ENCODE data around the gene MAZ.
"Not testable (repeated sequence)": the region's sequence is repeated elsewhere in the genome, so short reads cannot be mapped to it uniquely, and the experiment has no call there.

The MAZ gene

GRCh38 chr16:29825145-29826044 is 19.1 kb downstream of the MAZ start:
- no peak for DNase-seq (ENCODE audit: low read depth)

- DNase-seq (ENCODE audit: low read depth), result no peak
Measured at GRCh38 chr16:29826342-29826695, 20.0 kb downstream of the MAZ start.

- no peak for DNase-seq (ENCODE audit: low read depth)
Measured at GRCh38 chr16:29830774-29831173, 24.4 kb downstream of the MAZ start.

DNA sequence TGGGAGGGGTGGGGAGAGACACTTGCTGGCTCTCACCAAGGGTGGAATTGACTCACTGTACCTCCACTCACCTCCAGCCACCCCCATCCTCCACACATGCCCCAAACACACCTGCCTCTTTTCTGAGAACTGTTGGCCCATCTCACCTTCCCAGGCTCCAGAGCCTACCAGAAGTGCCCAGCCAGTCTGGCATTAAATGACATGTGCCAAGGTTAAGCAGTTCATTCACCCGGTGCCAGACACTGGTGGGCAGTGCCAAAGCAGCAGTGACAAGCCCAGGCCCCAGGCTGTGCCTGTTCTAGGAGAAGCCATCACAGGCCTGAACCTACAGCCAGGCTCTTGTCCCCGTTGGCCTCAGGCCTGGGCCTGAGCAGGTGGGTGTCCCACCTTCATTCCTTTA is 25.2 kb downstream of the MAZ start:
- DNase-seq (ENCODE audit: low read depth), result no peak

DNA sequence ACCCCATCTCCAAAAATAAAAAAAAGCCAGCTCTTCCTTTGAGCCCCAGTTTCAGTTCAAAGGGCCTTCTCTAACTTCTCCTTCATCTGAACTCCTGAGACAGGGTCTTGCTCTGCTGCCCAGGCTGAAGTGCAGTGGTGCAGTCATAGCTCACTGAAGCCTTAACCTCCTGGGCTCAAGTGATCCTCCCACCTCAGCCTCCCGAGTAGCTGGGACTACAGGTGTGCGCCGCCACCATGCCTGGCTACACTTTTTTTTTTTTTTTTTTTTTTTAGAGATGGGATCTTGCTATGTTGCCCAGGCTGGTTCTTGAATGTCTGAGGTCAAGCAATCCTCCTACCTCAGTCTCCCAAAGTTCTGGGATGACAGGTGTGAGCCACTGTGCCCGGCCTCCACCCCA is 26.9 kb downstream of the MAZ start:
- DNase-seq (ENCODE audit: low read depth), result not testable (repeated sequence)

GRCh38 chr16:29834079-29834478 is 27.8 kb downstream of the MAZ start:
- DNase-seq (ENCODE audit: low read depth), result no peak

DNA sequence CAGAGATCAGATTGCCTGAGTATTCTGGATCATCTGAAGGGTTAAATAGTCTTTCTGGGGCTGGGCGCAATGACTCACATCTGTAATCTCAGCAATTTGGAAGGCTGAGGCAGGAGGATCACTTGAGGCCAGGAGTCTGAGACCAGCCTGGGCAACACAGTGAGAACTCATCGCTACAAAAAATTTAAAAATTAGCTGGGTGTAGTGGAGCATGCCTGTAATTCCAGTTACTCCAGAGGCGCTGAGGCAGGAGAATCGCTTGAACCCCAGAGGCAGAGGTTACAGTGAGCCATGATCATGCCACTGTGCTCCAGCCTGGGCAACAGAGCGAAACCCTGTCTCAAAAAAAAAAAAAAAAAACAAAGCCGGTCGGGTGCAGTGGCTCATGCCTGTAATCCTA is 29.6 kb downstream of the MAZ start:
- no peak for DNase-seq (ENCODE audit: low read depth)

DNA sequence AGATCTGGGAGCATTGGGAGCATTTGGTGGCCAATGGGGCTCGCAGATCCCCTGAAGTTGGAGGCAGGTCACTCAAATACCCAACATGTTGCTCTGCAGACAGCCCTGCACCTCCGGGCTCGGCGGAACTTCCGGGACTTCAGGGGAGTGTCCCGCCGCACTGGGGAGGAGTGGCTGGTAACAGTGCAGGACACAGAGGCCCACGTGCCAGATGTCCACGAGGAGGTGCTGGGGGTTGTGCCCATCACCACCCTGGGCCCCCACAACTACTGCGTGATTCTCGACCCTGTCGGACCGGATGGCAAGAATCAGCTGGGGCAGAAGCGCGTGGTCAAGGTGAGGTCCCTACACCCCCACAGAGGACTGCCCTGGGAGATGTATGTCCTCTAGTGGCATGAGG is 30.3 kb downstream of the MAZ start:
- no peak for DNase-seq (ENCODE audit: low read depth)

DNA sequence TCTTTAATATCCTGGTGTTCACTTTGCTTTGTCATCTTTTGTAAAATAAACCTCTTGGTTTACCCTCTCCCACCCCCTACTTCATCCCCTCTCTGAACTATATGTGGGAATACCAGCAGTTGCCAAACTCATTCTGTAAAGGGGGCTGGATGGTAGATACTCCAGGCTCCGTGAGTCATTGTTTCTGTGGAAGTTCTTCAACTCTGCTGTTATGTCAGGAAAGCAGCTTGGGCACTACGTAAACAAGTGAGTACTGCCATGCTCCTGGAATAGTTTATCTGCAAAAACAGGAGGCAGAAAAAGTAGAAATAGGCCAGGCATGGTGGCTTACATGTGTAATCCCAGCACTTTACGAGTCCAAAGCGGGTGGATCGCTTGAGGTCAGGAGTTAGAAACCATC is 31.5 kb downstream of the MAZ start:
- DNase-seq (ENCODE audit: low read depth), result no peak

- DNase-seq (ENCODE audit: low read depth), result no peak
Measured at GRCh38 chr16:29839822-29840221, 33.5 kb downstream of the MAZ start.

DNA sequence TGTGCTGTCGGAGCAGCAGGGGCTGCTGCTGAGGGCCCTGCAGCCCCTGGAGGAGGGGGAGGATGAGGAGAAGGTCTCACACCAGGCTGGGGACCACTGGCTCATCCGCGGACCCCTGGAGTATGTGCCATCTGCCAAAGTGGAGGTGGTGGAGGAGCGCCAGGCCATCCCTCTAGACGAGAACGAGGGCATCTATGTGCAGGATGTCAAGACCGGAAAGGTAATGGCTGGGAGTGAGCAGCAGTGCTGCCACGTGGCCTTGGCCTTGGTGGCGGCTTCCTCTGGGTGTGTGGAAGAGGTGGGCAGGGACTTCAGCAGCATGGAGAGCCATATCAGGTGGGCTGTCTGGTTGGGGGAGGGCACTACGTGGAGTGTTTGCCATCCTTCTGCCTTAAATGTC is 33.9 kb downstream of the MAZ start:
- DNase-seq (ENCODE audit: low read depth), result no peak

DNA sequence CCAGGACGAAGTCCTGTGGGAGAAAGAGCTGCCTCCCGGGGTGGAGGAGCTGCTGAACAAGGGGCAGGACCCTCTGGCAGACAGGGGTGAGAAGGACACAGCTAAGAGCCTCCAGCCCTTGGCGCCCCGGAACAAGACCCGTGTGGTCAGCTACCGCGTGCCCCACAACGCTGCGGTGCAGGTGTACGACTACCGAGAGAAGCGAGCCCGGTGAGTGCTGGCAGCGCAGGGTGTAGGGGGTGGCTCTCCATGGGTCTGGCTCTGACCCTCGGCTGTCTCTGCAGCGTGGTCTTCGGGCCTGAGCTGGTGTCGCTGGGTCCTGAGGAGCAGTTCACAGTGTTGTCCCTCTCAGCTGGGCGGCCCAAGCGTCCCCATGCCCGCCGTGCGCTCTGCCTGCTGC is 35.3 kb downstream of the MAZ start:
- DNase-seq (ENCODE audit: low read depth), result no peak

DNA sequence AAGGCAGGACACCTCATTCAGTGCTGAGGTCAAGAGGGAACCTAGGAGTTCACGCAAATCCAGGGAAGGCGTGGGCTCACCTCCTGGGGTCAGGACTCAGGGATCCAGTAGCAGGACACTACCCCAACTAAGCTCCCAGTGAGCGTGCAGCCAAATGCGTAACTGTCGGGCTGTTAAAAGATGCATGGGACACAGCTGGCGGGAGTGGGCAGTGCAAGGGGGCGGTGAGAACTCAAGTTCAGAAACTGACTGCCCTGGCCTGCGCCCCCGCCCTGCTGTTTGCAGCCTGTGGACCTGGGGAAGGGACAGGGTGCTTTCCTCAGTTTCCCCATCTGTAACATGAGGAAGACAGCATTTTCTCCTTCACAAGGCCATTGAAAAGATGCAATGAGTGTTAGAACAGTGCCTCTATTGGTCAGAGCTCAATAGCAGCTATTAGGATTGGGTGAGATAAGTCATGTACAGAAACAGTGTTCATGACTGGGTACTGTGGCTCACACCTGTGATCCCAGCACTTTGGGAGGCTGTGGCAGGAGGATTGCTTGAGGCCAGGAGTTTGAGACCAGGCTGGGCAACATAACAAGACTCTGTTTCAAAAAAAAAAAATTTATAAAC is 36.5 kb downstream of the MAZ start:
- no peak for DNase-seq (ENCODE audit: low read depth)

DNA sequence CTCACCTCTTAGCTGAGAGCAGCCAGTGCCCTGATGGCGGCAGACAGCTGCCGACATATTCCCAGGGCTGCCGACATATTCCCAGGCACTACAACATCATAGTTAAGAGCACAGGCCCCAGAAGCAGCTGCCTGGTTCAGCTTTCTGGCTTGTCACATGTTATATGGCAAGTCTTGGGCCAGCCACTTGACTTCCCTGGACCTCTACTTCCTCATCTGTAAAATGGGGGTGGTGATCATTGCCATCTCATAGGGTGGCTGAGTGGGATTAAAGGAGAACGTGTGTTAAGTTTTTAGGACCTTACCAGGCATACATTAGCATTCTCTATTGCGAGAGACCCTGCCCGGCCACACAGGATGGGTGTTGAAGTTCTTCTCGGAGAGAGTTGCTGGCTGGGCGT is 37.6 kb downstream of the MAZ start:
- no peak for DNase-seq (ENCODE audit: low read depth)

DNA sequence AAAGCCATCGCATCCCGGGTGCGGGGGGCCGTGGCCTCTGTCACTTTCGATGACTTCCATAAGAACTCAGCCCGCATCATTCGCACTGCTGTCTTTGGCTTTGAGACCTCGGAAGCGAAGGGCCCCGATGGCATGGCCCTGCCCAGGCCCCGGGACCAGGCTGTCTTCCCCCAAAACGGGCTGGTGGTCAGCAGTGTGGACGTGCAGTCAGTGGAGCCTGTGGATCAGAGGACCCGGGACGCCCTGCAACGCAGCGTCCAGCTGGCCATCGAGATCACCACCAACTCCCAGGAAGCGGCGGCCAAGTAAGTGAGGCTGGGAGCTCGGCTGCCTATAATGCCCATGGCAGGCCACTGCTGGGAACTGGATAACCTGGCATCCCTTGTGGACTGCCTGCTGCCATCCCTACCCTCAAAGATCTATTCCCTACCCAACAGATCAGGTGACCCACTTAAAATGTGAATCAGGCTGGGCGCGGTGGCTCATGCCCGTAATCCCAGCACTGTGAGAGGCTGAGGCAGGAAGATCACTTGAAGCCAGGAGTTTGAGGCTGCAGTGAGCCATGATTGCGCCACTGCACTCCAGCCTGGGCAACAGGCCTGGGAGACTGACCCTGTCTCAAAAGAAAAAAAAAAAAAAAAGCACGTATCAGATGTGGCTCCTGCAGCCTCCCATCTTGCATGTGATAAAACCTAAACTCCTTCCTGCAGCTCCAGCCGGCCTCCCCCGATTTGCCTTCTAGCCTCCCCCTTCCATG is 38.4 kb downstream of the MAZ start:
- no peak for DNase-seq (ENCODE audit: low read depth)

GRCh38 chr16:29845656-29846055 is 39.3 kb downstream of the MAZ start:
- no peak for DNase-seq (ENCODE audit: low read depth)

- peak; percentile 79 for DNase-seq (ENCODE audit: low read depth)
Measured at GRCh38 chr16:29848420-29849297, 42.3 kb downstream of the MAZ start.

GRCh38 chr16:29849505-29849904 is 43.2 kb downstream of the MAZ start:
- DNase-seq (ENCODE audit: low read depth), result no peak

DNA sequence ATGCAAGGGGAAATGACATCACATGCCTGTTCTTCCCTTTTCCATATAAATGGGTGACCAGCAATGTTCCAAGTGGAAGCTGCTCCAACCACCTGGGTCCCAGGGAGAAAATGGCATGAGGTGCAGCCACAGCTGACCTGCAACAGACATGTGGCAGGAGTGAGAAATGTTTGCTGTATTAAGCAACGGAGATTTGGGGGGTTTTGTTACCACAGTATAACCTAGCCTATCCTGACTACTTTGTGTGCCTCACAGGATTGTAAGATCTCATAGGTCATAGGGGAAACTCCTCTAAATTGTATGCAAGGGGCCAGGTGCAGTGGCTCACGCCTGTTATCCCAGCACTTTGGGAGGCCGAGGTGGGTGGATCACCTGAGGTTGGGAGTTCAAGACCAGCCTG is 44.7 kb downstream of the MAZ start:
- DNase-seq (ENCODE audit: low read depth), result no peak

DNA sequence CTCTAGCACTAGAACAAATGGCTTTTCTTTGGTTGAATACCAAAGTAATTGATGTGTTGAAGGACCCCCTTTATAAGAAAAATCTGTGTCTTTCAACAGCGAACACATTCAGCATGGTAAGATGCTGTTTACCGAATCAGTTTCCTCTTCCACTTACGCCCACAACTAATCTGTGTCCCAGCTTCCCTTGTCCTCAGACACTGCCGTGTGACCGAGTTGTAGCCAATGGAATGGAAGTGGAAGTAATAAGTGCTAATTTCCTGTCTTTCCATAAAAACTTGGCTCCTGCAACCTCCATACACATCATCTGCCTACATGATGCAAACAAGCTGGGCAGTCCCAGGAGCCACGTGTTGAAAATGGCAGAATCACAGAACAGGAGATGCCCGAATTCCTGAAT is 46.3 kb downstream of the MAZ start:
- DNase-seq (ENCODE audit: low read depth), result no peak

DNA sequence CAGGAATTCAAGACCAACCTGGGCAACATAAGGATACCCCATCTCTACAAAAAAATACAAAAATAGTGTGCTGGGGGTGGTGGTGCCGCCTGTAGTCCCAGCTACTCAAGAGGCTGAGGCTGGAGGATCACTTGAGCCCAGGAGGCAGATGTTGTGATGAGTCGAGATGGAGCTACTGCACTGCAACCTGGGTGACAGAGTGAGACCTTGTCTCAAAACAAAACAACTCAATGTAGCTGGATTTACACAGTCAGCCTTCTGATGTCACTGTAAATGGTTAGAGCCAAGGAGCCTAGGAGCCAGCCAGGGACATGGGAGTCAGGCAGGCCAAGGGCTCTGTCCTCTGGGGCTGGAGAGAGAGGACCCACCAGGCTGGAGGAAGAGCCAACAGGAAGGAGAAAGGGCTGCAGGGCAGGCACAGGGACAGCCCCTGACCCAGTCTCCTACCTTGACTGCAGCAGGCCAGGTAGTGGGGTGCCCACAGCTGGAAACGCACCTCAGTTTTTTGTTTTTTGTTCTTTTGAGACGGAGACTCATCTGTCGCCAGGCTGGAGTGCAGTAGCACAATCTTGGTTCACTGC is 48.3 kb downstream of the MAZ start:
- DNase-seq (ENCODE audit: low read depth), result no peak
